HG03575 (cell line): ENCODE measurements around the gene CHD6.
A peak's percentile ranks its signal among the peaks of the same experiment; 100 is the strongest.

ENCODE experiments used
- ATAC-seq: cut with Tn5 transposase; IDR thresholded peaks from one replicate; pipeline ENCODE4 v1.9.1; 2021; ENCODE audit not compliant: unreplicated experiment, insufficient number of reproducible peaks, low FRiP score; ENCODE audit errors: extremely low read depth

CHD6 gene, protein sequence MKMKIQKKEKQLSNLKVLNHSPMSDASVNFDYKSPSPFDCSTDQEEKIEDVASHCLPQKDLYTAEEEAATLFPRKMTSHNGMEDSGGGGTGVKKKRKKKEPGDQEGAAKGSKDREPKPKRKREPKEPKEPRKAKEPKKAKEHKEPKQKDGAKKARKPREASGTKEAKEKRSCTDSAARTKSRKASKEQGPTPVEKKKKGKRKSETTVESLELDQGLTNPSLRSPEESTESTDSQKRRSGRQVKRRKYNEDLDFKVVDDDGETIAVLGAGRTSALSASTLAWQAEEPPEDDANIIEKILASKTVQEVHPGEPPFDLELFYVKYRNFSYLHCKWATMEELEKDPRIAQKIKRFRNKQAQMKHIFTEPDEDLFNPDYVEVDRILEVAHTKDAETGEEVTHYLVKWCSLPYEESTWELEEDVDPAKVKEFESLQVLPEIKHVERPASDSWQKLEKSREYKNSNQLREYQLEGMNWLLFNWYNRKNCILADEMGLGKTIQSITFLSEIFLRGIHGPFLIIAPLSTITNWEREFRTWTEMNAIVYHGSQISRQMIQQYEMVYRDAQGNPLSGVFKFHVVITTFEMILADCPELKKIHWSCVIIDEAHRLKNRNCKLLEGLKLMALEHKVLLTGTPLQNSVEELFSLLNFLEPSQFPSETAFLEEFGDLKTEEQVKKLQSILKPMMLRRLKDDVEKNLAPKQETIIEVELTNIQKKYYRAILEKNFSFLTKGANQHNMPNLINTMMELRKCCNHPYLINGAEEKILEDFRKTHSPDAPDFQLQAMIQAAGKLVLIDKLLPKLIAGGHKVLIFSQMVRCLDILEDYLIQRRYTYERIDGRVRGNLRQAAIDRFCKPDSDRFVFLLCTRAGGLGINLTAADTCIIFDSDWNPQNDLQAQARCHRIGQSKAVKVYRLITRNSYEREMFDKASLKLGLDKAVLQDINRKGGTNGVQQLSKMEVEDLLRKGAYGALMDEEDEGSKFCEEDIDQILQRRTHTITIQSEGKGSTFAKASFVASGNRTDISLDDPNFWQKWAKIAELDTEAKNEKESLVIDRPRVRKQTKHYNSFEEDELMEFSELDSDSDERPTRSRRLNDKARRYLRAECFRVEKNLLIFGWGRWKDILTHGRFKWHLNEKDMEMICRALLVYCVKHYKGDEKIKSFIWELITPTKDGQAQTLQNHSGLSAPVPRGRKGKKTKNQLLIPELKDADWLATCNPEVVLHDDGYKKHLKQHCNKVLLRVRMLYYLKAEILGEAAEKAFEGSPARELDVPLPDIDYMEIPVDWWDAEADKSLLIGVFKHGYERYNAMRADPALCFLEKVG (N-terminal part only)

DNA sequence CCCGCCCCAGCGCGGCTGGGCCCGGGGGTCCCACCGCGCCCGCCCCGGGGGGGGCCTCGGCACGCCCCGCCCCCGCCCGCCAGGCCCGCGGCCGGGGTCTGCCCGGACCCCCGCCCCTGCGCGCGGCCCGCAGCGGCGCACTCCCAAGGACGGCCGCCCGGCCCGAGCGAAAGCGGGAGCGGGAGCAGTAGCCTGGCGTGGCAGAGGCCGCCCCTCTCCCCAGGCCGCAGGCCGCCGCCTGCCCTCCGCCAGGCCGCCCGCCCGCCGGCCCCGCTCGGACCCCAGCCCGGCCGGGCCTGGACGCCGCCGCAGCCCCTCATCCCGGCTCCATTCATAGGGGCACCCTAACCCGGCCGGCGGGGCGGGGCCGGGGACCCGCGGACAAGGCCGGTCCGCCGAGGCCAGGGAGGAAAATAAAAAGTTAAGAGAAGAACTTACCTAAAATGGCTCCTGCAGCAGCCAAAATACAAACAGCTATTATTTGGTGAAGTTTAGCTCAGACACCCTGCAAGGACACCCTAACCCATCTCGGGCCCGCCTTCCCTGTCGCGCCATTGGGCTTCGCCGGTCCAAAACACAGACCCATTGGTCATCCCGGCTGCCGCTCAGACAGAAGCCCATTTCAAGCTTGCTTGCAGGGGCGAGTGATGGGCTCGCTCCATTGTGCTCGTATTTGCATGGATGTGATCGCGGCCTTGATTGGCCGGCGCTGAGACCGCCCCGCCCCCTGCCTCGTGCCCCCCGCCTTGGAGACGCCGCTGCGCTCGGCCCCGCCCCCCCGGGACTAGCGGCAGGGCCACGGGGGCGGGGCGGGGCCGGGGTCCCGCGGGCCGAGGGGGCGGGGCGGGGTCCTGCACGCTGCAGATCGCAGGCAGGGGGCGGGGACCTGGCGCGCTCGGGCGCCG lies at the start of gene CHD6:
Gene CHD6 (minus strand): TSS at position 476 of the 905 bp plus-strand sequence. CDS start 67,040 bp downstream, outside the sequence.
- ATAC-seq: peak; percentile 97

DNA sequence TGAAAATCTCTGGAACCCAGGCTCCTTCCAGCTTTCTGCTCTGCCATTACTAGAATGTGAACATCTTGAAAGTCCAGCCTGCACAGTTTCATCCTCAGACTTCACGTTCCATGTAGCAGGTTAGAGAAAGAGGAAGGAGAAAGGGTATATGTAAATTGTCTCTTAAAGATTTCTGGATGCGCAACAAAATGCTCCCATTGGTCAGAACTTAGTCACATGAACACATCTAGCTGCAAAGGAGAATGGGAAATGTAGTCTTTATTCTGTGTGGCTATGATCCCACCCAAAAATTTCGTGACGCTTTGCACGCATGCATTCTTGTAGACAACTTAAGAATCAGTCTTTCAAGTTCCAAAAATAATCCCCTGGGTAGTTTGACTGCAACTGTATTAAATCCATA lies 46.4 kb upstream of the CHD6 start:
- no peak for ATAC-seq

DNA sequence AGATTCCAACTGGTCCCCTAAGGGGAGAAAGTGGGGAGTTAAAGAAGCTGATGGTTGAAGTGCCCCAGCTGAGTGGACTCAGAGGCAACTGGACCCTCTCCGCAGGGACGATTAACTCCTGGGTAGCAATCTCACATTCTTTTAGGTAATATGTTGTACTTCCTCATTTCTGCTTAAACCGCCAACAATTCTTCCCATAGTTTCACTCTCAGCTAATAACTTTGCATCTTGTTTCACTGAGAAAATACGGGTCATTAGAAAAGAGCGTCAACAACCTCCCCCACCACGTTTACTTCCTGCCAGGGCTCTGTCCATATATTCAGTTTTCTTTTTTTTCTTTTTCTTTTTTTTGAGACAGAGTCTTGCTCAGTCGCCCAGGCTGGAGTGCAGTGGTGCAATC lies 39.5 kb upstream of the CHD6 start:
- ATAC-seq: no peak

DNA sequence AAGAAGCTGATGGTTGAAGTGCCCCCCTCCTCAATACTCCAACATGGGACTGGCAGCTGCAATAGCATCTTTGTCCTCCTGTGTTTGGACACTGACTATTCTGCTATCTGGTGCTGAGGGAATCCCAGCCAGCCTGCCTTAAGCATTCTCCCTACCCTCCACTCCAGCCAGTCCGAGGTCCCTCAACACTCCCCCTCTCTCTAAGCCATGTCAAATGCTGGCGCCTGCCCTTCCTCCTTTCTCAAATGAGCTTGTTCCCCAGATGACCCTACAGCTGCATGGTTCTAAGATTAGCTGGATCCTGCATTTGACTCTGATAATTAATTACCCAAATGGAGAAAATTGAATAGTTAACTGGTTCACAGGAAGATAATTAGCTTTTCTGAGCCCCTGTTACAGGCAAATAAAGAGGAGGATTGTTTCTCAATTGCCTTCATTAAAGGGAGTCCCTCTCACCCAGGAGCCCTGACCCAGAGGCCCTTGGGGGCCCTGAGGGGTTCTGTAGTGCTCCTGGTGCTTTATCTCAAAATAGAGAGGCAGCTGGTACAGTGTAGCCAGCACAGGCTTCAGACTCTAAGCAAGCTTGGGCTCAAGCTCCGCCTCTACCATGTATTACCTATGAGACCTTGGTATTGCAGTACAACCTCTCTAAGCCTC lies 37.9 kb upstream of the CHD6 start:
- ATAC-seq: no peak

DNA sequence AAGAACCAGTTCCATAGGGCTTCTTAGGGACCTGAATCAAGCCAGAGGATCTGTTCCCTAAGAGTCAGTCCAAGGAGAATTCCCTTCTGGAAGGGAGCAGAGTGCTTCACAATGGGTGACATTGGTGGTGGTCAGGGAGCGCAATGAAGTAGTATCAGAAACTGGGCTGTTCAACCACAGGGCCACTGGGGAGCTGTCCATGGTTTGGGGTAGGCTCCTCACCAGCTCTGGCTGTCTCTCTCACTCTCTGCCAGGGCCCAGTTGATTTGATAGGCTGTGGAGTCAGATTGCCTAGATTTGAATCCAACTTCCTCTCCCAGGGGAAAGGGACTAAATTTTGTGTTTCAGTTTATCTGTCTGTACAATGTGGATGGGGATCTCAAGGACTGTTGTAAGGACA lies 36.7 kb upstream of the CHD6 start:
- no peak for ATAC-seq

DNA sequence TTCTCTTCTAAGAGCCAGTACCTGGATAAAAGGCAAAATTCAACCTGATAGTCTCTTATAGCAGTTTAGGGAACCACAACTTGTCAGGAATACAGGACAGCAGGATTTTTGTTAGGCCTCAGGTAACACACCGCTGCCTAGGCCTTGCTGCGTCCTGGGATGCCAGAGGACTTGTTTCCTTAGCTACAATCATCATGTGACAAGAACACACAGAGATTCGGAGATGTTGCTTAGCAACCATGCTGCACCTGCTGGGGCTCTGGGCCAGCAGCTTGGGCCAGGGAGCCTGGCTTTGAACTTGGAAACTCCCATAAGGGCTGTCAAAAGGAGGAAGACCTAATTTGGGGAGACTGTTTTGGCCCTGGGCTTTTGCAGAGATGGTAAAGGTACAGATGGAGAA lies 36.1 kb upstream of the CHD6 start:
- no peak for ATAC-seq

DNA sequence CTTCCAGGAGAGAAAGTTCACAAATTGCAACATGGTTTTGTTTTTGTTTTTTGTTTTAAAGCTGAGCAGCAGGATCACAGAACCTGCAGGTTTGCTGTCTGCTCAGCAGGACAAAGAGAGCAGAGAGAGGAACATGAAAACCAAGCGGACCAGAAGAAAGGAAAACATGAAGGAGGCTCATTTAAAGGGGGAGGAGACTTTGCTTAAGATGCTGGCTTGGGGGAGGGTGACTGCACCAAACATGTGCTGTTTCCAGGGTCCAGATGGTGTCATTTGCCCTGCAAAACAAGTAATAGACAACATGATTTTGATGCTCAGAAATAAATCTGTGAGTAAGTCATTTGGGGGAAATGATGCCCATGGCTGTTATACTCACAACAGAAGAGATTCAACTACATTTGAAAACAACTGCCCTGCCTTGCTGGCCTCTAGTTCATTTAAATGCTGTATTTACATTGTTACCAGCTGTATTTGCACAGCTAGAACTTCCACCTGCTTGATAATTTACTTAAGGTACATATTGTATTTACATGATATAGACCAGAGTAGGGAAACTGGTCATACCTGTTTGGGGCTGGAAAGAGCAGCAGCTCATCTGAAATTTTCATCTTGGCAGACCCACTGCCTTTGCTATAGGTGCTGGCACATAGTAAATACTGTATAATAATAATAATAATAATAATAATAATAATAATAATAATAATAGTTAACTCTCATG lies 32.2 kb upstream of the CHD6 start:
- no peak for ATAC-seq

DNA sequence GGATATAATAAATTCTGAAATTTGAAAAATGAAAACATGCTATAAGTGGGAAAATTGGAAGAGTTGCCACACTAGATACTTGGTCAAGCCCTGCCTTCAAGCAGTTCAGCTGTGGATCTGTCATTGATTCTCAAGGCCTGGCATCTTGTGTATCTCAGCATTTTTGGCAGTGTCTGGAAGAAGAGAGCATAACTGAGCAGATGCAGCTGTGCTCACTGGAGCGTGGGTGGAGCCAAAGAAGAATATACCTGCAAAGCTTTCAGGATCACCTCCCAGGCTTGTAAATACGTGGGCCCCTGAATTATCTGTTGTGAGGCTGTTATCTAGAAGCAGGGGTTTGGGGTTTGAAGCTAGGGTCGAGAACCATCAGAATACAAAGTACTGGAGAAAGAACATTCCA lies 31.3 kb upstream of the CHD6 start:
- no peak for ATAC-seq

DNA sequence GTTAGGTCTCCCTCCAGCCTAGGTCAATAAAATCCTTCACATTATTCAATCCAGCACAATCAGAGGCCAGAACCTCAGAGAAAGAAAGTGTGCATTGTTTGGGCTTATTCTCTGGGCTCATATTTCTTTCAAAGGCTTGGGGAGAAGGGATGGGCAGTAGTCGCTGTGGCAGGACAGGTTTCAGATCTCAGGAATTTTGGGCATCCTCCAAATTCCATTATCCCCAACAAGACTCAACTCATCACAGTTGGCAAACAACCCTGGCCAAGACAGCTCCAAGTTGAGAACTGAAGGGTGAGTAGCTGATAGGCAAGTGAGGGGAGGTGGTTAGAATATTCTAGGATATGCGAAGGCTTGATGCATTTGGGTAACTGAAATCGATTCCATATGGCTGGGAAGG lies 27.2 kb upstream of the CHD6 start:
- ATAC-seq: no peak

DNA sequence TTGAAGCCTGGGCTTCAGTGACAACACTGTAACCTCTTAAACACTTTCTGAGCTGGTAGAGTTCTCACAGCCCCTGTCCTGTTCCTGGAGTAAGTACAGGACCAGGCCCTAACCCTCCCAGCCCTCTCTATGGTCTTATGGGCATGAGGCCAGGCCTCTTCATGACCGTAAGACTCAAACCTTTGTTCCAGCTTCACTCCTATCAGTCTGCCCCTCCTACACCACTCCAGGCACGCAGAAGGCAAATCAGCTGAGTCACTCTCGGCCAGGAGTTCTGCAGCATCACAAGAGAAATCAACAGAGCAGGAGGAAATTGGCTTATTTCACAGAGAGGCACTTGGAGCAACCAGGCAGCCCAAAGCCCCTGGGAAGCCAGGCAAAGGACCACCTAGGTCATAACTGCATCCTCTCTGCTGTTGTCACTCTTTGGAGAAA lies 25.3 kb upstream of the CHD6 start:
- ATAC-seq: no peak

DNA sequence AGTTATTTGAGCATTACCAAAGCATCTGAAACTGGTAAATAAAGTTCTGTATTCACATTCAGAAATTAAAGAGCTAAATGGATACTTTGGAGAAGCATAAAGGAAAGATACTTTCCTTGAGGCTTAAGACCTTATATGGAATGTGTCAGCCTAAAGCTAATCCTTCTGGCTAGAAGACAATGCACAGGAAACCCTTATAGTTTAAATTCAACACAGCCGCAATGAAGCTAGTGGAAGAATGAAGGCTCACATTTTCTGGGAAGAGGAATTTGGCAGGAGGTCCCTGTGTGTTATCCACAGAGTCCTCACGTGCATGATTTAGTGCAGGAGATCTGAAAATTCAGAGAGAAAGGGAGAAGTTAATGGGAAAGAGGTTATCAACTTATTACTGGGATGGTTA lies 21.5 kb upstream of the CHD6 start:
- no peak for ATAC-seq

DNA sequence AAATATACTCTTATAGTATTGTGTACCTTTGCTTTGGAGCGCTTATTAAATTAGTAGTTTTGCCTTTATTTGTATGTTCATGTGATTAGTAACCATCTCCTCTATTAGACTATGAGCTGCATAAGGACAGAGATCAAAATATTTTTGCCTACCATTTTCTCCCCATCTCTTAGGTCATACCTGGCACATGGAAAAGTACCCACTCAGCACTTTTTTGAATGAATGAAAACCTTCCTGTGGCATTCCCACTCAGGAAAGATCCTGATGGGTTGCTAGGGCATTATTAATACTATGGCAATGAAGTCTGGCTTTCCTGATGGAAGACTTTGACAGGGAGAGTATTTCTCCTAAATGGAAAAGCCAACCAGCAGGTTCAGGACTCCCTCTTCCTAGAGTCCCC lies 20.3 kb upstream of the CHD6 start:
- ATAC-seq: no peak

DNA sequence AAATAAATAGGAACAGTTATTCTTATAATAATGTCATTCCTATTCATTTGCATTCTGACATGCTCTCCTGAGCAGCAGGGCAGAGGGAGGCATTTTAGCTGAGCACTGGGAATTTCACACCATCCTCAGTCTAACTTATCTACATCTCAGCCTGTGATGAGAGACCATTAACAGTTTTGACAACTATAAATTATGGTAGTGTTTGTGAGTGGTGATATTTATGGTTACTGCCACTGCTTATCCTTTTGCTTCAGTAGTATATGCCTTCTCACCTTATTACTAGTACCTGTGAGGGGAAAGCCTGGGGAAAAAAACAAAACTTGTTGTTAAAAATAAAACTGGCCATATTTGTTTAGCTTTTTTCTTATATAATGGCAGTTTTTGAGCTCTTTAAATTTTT lies 17.0 kb upstream of the CHD6 start:
- ATAC-seq: no peak

DNA sequence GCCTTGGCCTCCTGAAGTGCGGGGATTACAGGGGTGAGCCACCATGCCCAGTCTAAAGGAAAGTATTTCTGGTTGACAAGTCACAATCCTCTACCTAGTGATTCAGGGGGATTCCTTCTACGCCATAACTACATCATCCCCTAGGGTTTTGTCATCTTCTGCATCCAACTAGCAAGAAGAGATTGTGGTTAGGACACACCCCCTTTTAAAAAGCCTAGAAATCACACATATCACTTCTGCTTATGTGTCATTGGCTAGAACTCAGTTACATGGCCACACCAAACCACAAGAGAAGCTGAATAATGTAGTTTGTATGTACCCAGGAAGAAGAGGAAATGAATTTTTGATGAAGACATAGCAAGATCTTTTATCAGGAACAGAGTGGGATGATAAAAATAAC lies 14.7 kb upstream of the CHD6 start:
- no peak for ATAC-seq

DNA sequence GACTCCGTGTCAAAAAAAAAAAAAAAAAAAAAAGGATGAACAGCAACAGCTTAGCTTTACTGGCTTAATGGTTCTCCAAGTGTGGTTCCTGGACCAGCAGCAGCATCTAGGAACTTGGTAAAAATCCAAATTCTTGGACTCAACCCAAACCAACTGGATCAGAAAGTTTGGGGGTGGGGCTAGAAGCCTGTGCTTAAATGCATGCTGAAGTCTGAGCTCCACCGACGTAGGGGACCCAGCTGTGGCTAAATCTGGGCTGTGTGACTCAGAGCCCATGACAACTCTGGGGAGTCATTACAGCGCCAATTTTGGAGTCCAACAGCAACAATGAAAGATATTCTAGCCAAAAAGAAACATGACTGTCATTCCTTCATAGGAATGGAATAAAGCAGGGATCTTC lies 13.6 kb upstream of the CHD6 start:
- ATAC-seq: no peak

DNA sequence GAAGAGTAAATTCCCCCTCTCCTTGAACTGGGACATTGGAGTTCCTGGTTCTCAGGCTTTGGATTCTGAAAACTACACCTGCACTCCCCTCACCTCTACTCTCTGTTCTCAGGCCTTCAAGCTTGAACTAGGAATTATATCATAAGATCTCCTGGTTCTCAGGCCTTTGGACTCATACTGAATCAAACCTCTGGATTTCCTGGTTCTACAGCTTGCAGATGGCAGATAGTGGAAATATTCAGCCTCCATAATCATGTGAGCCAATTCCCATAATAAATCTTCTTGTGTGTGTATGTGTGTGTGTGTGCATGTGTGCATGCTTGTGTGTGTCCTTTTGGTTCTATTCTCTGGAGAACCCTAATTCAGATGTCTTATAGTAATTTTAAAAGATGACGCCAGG lies 12.7 kb upstream of the CHD6 start:
- no peak for ATAC-seq

DNA sequence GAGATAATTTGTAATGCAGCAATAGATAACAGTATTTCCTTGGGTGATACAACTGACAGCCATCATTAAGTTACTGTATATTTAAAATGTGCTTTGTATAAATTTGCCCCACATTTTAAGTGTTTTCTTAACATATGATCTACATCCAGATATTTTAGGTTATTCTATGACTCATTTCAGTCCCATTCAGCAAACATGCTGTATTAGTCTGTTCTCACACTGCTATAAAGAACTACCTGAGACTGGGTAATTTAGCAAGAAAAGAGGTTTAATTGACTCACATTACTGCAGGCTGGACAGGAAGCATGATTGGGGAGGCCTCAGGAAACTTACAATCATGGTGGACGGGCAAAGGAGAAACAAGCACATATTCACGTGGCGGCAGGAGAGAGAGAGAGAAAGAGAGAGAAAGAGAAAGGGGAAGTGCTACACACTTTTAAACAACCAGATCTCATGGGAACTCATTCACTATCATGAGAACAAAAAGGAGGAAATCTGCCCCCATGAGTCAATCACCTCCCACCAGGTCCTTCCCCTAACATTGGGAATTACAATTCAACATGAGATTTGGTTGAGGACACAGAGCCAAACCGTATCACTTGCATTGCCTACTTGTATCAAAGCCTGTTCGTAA lies 9.6 kb upstream of the CHD6 start:
- ATAC-seq: no peak
